Panc1 (cell line): ENCODE measurements around the gene NOVA2. TPM values are rescaled to one million over a fixed set of nuclear protein-coding genes. Genes with fewer than 3 reads are reported as not detected.

Source experiments
- ATAC-seq: fragments of 200-7000 bp; cut with Tn5 transposase; 2 replicates; pipeline ENCODE4 v1.9.1; 2020; ENCODE audit warnings: mild to moderate bottlenecking, moderate library complexity
- BruUV-seq: library from RNA; stranded (reverse); fragments of 400-500 nt; replicated peaks from 2 replicates; lab custom pipeline; 2021; lab: Mats Ljungman, UMichigan
- CTCF ChIA-PET: fragments of 300-600 bp; sonication (Branson Sonifier 250); formaldehyde crosslinking; loops from one replicate; lab custom pipeline; 2022; ENCODE audit warnings: antibody characterized with exemption; lab: Charles Lee
- POLR2A ChIA-PET: fragments of 300-600 bp; sonication (Branson Sonifier 250); formaldehyde crosslinking; loops from one replicate; lab custom pipeline; 2022; ENCODE audit warnings: antibody characterized with exemption; lab: Charles Lee
- DNase-seq: peaks from one replicate; pipeline ENCODE4 v3.0.0-alpha.2; 2010; ENCODE audit warnings: low read depth, low spot score
- H3K27ac ChIP-seq: 2 replicates; pipeline ENCODE4 v1.5.1; 2011; ENCODE audit warnings: mild to moderate bottlenecking, low read length, inconsistent platforms
- H3K27me3 ChIP-seq: fragments of 200-500 bp; sonication (Bioruptor generic); 2 replicates; pipeline ENCODE4 v1.6.0; 2014; ENCODE audit warnings: low read length, inconsistent platforms; ENCODE audit not compliant: control insufficient read depth, insufficient read depth
- H3K36me3 ChIP-seq: fragments of 200-500 bp; sonication (Bioruptor generic); 2 replicates; pipeline ENCODE4 v1.5.1; 2014; ENCODE audit warnings: inconsistent platforms, mild to moderate bottlenecking, low read length, moderate library complexity; ENCODE audit not compliant: control insufficient read depth, insufficient read depth
- H3K4me1 ChIP-seq: 2 replicates; pipeline ENCODE4 v1.5.1; 2011; ENCODE audit warnings: inconsistent platforms, mild to moderate bottlenecking, low read length, moderate library complexity; ENCODE audit not compliant: control insufficient read depth, insufficient read depth
- H3K4me3 ChIP-seq, 2 experiments: 2 replicates each; pipeline ENCODE4 v1.5.1; 2011 to 2012; ENCODE audit warnings: low read depth in 2 of 2, low read length in 2 of 2, mild to moderate bottlenecking in 2 of 2, inconsistent platforms in 1 of 2, moderate library complexity in 1 of 2
- H3K9me3 ChIP-seq: fragments of 200-500 bp; sonication (Bioruptor generic); 2 replicates; pipeline ENCODE4 v1.5.1; 2014; ENCODE audit warnings: low read depth, mild to moderate bottlenecking, inconsistent platforms, low read length, moderate library complexity; ENCODE audit not compliant: control insufficient read depth, insufficient read depth
- CTCF ChIP-seq: fragments of 450-650 bp; IDR thresholded peaks from 2 replicates; pipeline ENCODE4 v1.5.1; 2017; ENCODE audit warnings: mild to moderate bottlenecking
- POLR2AphosphoS5 ChIP-seq: IDR thresholded peaks from 2 replicates; pipeline ENCODE4 v1.6.1; 2012; ENCODE audit warnings: mild to moderate bottlenecking, low read depth, low read length, moderate library complexity
- REST ChIP-seq, 2 experiments: IDR thresholded peaks; 2 replicates each; pipeline ENCODE4 v1.6.1; 2011 to 2012; ENCODE audit warnings: low read depth in 2 of 2, control low read depth in 1 of 2, low read length in 1 of 2, mild to moderate bottlenecking in 1 of 2, moderate library complexity in 1 of 2; ENCODE audit not compliant: insufficient read depth in 1 of 2
- SIN3A ChIP-seq: IDR thresholded peaks from 2 replicates; pipeline ENCODE4 v1.6.1; 2012; ENCODE audit warnings: low read depth, mild to moderate bottlenecking, low read length, moderate library complexity, borderline replicate concordance; ENCODE audit not compliant: insufficient read depth
- TCF7L2 ChIP-seq: IDR thresholded peaks from 2 replicates; pipeline ENCODE4 v1.6.1; 2011; ENCODE audit warnings: mild to moderate bottlenecking, low read depth, low read length, inconsistent platforms
- in situ Hi-C: cut with HindIII; loops from 2 replicates; pipeline ENCODE4 v1.10.0; 2016; ENCODE audit warnings: low sequenced_read_pairs, low pct_unique_long_range_greater_than_20kb
- intact Hi-C: fragments of 100-400 bp; cut with micrococcal nuclease; formaldehyde crosslinking; loops from one replicate; pipeline ENCODE4 v1.10.0; 2022; ENCODE audit not compliant: unreplicated experiment
- total RNA-seq: library from RNA; stranded (reverse); gene quantifications from one replicate; pipeline ENCODE4 v1.2.1, GENCODE V29; 2021; ENCODE audit not compliant: unreplicated experiment

Gene NOVA2
- total RNA-seq, 1 experiment from 2014 or later: 0.44 TPM

GRCh38 chr19:45890877-45891276, 82.8 kb downstream of the NOVA2 start:
- ChIA-PET CTCF (no interaction called here), POLR2A (no interaction called here)
- no peak for TF ChIP-seq SIN3A
- TF ChIP-seq REST (IDR thresholded peaks at IDR 0.05; ENCODE audit: insufficient read depth in 1 of 2, low read depth in 2 of 2, low read length in 1 of 2): no peak
- no peak for TF ChIP-seq CTCF
- TF ChIP-seq POLR2AphosphoS5: no peak
- TF ChIP-seq TCF7L2: no peak
- Histone ChIP-seq H3K27me3 (no peaks in the 10 kb centered on the region), H3K4me1 (peaks cover 5% of the 10 kb centered on the region), H3K27ac (no peak overlapping the region), H3K36me3 (no peaks in the 10 kb centered on the region), H3K4me3 (no peak overlapping the region), H3K9me3 (no peaks in the 10 kb centered on the region)
- ATAC-seq (no peak), DNase-seq (no peak)
- in situ Hi-C loops (no loop called here), intact Hi-C loops (no loop called here)
- BruUV-seq: no TSS peak

GRCh38 chr19:45889210-45889885, 84.3 kb downstream of the NOVA2 start:
- Histone ChIP-seq H3K27me3 (no peaks in the 10 kb centered on the region), H3K4me3 (no peak overlapping the region), H3K9me3 (no peaks in the 10 kb centered on the region), H3K27ac (no peak overlapping the region), H3K4me1 (peaks cover 5% of the 10 kb centered on the region), H3K36me3 (no peaks in the 10 kb centered on the region)
- TF ChIP-seq TCF7L2 (no peak), REST (IDR thresholded peaks at IDR 0.05; ENCODE audit: insufficient read depth in 1 of 2, low read depth in 2 of 2, low read length in 1 of 2) (no peak), SIN3A (no peak), CTCF (no peak), POLR2AphosphoS5 (no peak)
- ChIA-PET POLR2A (no interaction called here), CTCF (no interaction called here)
- in situ Hi-C loops: no loop called here
- ATAC-seq (no peak), DNase-seq (no peak)
- BruUV-seq: no TSS peak
- intact Hi-C loops: no loop called here
